GM23338 (cell line): ENCODE measurements around the gene SLC39A11. TPM values are rescaled to one million over a fixed set of nuclear protein-coding genes. Genes with fewer than 3 reads are reported as not detected.

Source experiments
- ATAC-seq: fragments of 200-7000 bp; cut with Tn5 transposase; 3 replicates; pipeline ENCODE4 v1.9.1; 2020
- DNase-seq: peaks from one replicate; pipeline ENCODE4 v3.0.0-alpha.2; 2015; ENCODE audit warnings: low spot score
- H2AFZ ChIP-seq: fragments of 200-600 bp; sonication (generic); 2 replicates; pipeline ENCODE4 v1.8.0; 2016; ENCODE audit warnings: antibody characterized with exemption, mild to moderate bottlenecking, moderate library complexity
- H3F3A ChIP-seq: fragments of 200-600 bp; sonication (generic); replicated peaks from 2 replicates; pipeline ENCODE4 v1.8.0; 2017; ENCODE audit warnings: antibody characterized with exemption, mixed run types, low read depth
- H3K27ac ChIP-seq: fragments of 200-600 bp; sonication (generic); 2 replicates; pipeline ENCODE4 v1.6.1; 2016; ENCODE audit warnings: low read depth
- H3K27me3 ChIP-seq: fragments of 200-600 bp; sonication (generic); 2 replicates; pipeline ENCODE4 v1.8.0; 2016; ENCODE audit warnings: mild to moderate bottlenecking, mixed run types, moderate library complexity; ENCODE audit not compliant: insufficient read depth
- H3K36me3 ChIP-seq: fragments of 200-600 bp; sonication (generic); 2 replicates; pipeline ENCODE4 v1.8.0; 2016; ENCODE audit warnings: mild to moderate bottlenecking; ENCODE audit not compliant: insufficient read depth
- H3K4me1 ChIP-seq: fragments of 200-600 bp; sonication (generic); 2 replicates; pipeline ENCODE4 v1.8.0; 2016; ENCODE audit warnings: mild to moderate bottlenecking, moderate library complexity; ENCODE audit not compliant: insufficient read depth
- H3K4me2 ChIP-seq: fragments of 200-600 bp; sonication (generic); 2 replicates; pipeline ENCODE4 v1.7.1; 2017; ENCODE audit warnings: mixed run types
- H3K4me3 ChIP-seq: fragments of 200-600 bp; sonication (generic); 2 replicates; pipeline ENCODE4 v1.6.1; 2016; ENCODE audit warnings: mixed run types
- H3K79me2 ChIP-seq: fragments of 200-600 bp; sonication (generic); replicated peaks from 2 replicates; pipeline ENCODE4 v1.8.0; 2017; ENCODE audit warnings: mild to moderate bottlenecking; ENCODE audit not compliant: insufficient read depth
- H3K9me2 ChIP-seq: fragments of 200-600 bp; sonication (generic); 2 replicates; pipeline ENCODE4 v1.8.0; 2017; ENCODE audit not compliant: insufficient read depth
- H4K20me1 ChIP-seq: fragments of 200-600 bp; sonication (generic); replicated peaks from 2 replicates; pipeline ENCODE4 v1.8.0; 2017; ENCODE audit warnings: mild to moderate bottlenecking; ENCODE audit not compliant: insufficient read depth
- H3K27ac Mint-ChIP-seq: 2 replicates; pipeline ENCODE4 v1.8.0; 2020; ENCODE audit warnings: inconsistent platforms, mild to moderate bottlenecking, moderate library complexity, mixed read lengths
- H3K27me3 Mint-ChIP-seq: 3 replicates; pipeline ENCODE4 v1.8.0; 2022; ENCODE audit warnings: low read depth, mild to moderate bottlenecking, moderate library complexity, mixed read lengths, inconsistent platforms; ENCODE audit not compliant: insufficient read depth, poor library complexity
- H3K36me3 Mint-ChIP-seq: 3 replicates; pipeline ENCODE4 v1.8.0; 2021; ENCODE audit warnings: low read depth, mild to moderate bottlenecking, inconsistent platforms, moderate library complexity, mixed read lengths
- H3K4me1 Mint-ChIP-seq: 3 replicates; pipeline ENCODE4 v1.8.0; 2020; ENCODE audit warnings: mild to moderate bottlenecking, inconsistent platforms, mixed read lengths
- H3K4me3 Mint-ChIP-seq: 3 replicates; pipeline ENCODE4 v1.8.0; 2021; ENCODE audit warnings: moderate library complexity, mild to moderate bottlenecking, inconsistent platforms, mixed read lengths
- H3K9me3 Mint-ChIP-seq: 3 replicates; pipeline ENCODE4 v1.8.0; 2020; ENCODE audit warnings: moderate library complexity, mild to moderate bottlenecking, inconsistent platforms, mixed read lengths
- CREB1 ChIP-seq: fragments of 250-450 bp; sonication (Bioruptor Pico); IDR thresholded peaks from 2 replicates; pipeline ENCODE4 v1.5.0; 2020; ENCODE audit warnings: low read depth, mild to moderate bottlenecking, moderate library complexity
- EZH2 ChIP-seq: fragments of 200-600 bp; sonication (generic); IDR thresholded peaks from one replicate; pipeline ENCODE4 v1.8.0; 2017; ENCODE audit warnings: antibody characterized with exemption, mild to moderate bottlenecking, low read depth; ENCODE audit not compliant: unreplicated experiment
- EZH2phosphoT487 ChIP-seq: fragments of 200-600 bp; sonication (generic); IDR thresholded peaks from one replicate; pipeline ENCODE4 v1.8.1; 2018; ENCODE audit warnings: antibody characterized with exemption; ENCODE audit not compliant: unreplicated experiment
- JUNB ChIP-seq: IDR thresholded peaks from one replicate; pipeline ENCODE4 v1.6.1; 2016; ENCODE audit warnings: antibody characterized with exemption; ENCODE audit not compliant: unreplicated experiment
- NANOG ChIP-seq: IDR thresholded peaks from 2 replicates; pipeline ENCODE4 v1.6.1; 2016; ENCODE audit warnings: antibody characterized with exemption, borderline replicate concordance
- POLR2AphosphoS5 ChIP-seq: IDR thresholded peaks from 2 replicates; pipeline ENCODE4 v1.6.1; 2016; ENCODE audit warnings: antibody characterized with exemption, low read depth
- REST ChIP-seq: IDR thresholded peaks from one replicate; pipeline ENCODE4 v1.6.1; 2018; ENCODE audit warnings: antibody characterized with exemption; ENCODE audit not compliant: unreplicated experiment
- STAT1 ChIP-seq: IDR thresholded peaks from one replicate; pipeline ENCODE4 v1.6.1; 2016; ENCODE audit warnings: antibody characterized with exemption; ENCODE audit not compliant: unreplicated experiment
- ZNF114 ChIP-seq: fragments of 250-450 bp; sonication (Bioruptor Pico); IDR thresholded peaks from 2 replicates; pipeline ENCODE4 v1.5.0; 2020; ENCODE audit warnings: mild to moderate bottlenecking, moderate library complexity
- ZNF331 ChIP-seq: fragments of 250-450 bp; sonication (Bioruptor Pico); IDR thresholded peaks from 2 replicates; pipeline ENCODE4 v1.5.0; 2020; ENCODE audit warnings: low read depth, mild to moderate bottlenecking, moderate library complexity
- ZNF462 ChIP-seq: fragments of 250-450 bp; sonication (Bioruptor Pico); IDR thresholded peaks from 2 replicates; pipeline ENCODE4 v1.5.0; 2020; ENCODE audit warnings: mild to moderate bottlenecking, moderate library complexity
- polyA plus RNA-seq: library from polyadenylated mRNA; unstranded; fragments of >200 nt; fragmentation: Nextera tagmentation; extraction: Ambion mirVana; gene quantifications from 2 replicates; pipeline ENCODE4 v1.2.1, GENCODE V29; 2016
- total RNA-seq: library from RNA; depleted of rRNA; stranded (reverse); fragments of >200 nt; shearing (Covaris generic); gene quantifications from 2 replicates; pipeline ENCODE4 v1.2.3, GENCODE V29; 2014
- TF ChIP-seq, protein P1 (sequence below), 2 experiments: fragments of 200-600 bp in 1 of 2; sonication (generic) in 1 of 2; conservative IDR thresholded peaks; 2 replicates each; pipeline versions ENCODE4 v1.5.1 to v1.6.1; 2016 to 2017; ENCODE audit warnings: antibody characterized with exemption in 2 of 2, low read depth in 2 of 2, mild to moderate bottlenecking in 2 of 2, moderate library complexity in 1 of 2
- TF ChIP-seq, protein P2 (sequence below): IDR thresholded peaks from 2 replicates; pipeline ENCODE4 v1.6.1; 2016; ENCODE audit warnings: antibody characterized with exemption

Gene SLC39A11
- total and polyA plus RNA-seq, 2 experiments from 2014 or later, result 10.8 to 18.1 TPM

DNA sequence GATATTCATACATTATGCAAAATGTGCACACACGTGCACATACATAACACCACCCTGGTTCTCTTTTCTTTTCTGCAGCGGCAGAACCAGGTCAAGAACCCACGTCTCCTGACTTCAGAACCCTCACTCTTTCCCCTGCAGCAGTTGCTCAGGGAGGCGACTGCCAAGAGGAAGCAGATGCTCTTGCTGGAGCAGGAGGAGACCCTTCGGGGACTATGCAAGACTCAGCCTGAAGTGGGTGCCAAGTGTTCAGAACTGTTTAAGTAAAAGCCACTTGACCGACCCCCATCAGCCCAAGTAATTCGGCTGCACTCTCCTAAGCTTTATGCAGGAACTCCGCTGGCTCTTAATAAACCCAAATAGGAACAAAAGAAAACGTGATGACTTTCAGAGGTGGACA is 193.8 kb downstream of the SLC39A11 start:
- Histone ChIP-seq H3K79me2 (no peaks in the 10 kb centered on the region), H3F3A (no peaks in the 10 kb centered on the region), H3K4me1 (no peaks in the 10 kb centered on the region), H4K20me1 (no peaks in the 10 kb centered on the region), H2AFZ (no peak overlapping the region), H3K27ac (no peak overlapping the region), H3K27me3 (no peaks in the 10 kb centered on the region), H3K4me3 (no peak overlapping the region), H3K9me2 (no peaks in the 10 kb centered on the region), H3K36me3 (no peaks in the 10 kb centered on the region), H3K4me2 (no peak overlapping the region)
- Mint-ChIP-seq H3K27me3 (peaks cover 7% of the 10 kb centered on the region), H3K4me3 (no peak overlapping the region), H3K36me3 (no peaks in the 10 kb centered on the region), H3K27ac (no peak overlapping the region), H3K4me1 (peaks cover 23% of the 10 kb centered on the region), H3K9me3 (no peaks in the 10 kb centered on the region)
- TF ChIP-seq ZNF114 (no peak), ZNF331 (CRISPR knock-in tag) (no peak), REST (no peak), EZH2 (no peak), CREB1 (CRISPR knock-in tag) (no peak), STAT1 (no peak), JUNB (no peak), POLR2AphosphoS5 (no peak), EZH2phosphoT487 (no peak), ZNF462 (CRISPR knock-in tag) (no peak), NANOG (no peak)
- TF ChIP-seq, protein P1, sequence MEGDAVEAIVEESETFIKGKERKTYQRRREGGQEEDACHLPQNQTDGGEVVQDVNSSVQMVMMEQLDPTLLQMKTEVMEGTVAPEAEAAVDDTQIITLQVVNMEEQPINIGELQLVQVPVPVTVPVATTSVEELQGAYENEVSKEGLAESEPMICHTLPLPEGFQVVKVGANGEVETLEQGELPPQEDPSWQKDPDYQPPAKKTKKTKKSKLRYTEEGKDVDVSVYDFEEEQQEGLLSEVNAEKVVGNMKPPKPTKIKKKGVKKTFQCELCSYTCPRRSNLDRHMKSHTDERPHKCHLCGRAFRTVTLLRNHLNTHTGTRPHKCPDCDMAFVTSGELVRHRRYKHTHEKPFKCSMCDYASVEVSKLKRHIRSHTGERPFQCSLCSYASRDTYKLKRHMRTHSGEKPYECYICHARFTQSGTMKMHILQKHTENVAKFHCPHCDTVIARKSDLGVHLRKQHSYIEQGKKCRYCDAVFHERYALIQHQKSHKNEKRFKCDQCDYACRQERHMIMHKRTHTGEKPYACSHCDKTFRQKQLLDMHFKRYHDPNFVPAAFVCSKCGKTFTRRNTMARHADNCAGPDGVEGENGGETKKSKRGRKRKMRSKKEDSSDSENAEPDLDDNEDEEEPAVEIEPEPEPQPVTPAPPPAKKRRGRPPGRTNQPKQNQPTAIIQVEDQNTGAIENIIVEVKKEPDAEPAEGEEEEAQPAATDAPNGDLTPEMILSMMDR (conservative IDR thresholded peaks at IDR 0.05; ENCODE audit: low read depth in 2 of 2), result no peak
- TF ChIP-seq, protein P2, sequence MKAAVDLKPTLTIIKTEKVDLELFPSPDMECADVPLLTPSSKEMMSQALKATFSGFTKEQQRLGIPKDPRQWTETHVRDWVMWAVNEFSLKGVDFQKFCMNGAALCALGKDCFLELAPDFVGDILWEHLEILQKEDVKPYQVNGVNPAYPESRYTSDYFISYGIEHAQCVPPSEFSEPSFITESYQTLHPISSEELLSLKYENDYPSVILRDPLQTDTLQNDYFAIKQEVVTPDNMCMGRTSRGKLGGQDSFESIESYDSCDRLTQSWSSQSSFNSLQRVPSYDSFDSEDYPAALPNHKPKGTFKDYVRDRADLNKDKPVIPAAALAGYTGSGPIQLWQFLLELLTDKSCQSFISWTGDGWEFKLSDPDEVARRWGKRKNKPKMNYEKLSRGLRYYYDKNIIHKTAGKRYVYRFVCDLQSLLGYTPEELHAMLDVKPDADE, result no peak
- no peak for DNase-seq
- no peak for ATAC-seq
